ENCODE measurements around the gene XYLT1.

XYLT1 gene

DNA sequence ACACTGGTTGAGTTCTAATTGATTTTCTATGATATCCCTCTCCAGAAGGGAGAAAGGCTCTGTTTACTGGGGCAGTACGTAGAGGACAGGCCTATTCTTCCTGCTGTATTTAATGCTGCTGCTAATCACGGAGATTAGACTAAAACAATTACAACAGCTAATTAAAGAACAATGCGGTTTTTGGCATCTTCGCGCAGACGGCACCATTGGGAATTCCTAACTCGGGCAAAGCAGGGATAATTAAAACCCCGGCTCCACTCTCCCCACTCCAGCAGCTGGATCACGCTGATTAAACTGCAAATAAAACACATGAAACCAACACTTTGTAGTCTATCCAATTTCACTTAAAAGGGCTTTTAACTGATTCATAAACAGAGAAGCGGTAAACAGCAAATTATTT is 147.6 kb downstream of the XYLT1 start:
- TF ChIP-seq NFIC (IDR thresholded peaks at IDR 0.05) (no peak), EGR1 (IDR thresholded peaks at IDR 0.05) (no peak), ZBTB7A (IDR thresholded peaks at IDR 0.05; ENCODE audit: low read depth) (no peak), TAF1 (IDR thresholded peaks at IDR 0.05; ENCODE audit: low read depth) (no peak), CREB1 (IDR thresholded peaks at IDR 0.05; ENCODE audit: low read depth) (no peak), YY1 (IDR thresholded peaks at IDR 0.05; ENCODE audit: low read depth) (no peak), EP300 (IDR thresholded peaks at IDR 0.05; ENCODE audit: borderline replicate concordance) (no peak), CEBPB (IDR thresholded peaks at IDR 0.05) (no peak), TCF12 (IDR thresholded peaks at IDR 0.05; ENCODE audit: low read depth) (no peak), FOXM1 (IDR thresholded peaks at IDR 0.05; ENCODE audit: borderline replicate concordance, low read depth) (no peak), TEAD4 (IDR thresholded peaks at IDR 0.05) (no peak), RAD21 (IDR thresholded peaks at IDR 0.05; ENCODE audit: low read depth) (no peak)
- TF ChIP-seq, protein P1, sequence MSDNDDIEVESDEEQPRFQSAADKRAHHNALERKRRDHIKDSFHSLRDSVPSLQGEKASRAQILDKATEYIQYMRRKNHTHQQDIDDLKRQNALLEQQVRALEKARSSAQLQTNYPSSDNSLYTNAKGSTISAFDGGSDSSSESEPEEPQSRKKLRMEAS (IDR thresholded peaks at IDR 0.05), result no peak
- TF ChIP-seq, protein P2, sequence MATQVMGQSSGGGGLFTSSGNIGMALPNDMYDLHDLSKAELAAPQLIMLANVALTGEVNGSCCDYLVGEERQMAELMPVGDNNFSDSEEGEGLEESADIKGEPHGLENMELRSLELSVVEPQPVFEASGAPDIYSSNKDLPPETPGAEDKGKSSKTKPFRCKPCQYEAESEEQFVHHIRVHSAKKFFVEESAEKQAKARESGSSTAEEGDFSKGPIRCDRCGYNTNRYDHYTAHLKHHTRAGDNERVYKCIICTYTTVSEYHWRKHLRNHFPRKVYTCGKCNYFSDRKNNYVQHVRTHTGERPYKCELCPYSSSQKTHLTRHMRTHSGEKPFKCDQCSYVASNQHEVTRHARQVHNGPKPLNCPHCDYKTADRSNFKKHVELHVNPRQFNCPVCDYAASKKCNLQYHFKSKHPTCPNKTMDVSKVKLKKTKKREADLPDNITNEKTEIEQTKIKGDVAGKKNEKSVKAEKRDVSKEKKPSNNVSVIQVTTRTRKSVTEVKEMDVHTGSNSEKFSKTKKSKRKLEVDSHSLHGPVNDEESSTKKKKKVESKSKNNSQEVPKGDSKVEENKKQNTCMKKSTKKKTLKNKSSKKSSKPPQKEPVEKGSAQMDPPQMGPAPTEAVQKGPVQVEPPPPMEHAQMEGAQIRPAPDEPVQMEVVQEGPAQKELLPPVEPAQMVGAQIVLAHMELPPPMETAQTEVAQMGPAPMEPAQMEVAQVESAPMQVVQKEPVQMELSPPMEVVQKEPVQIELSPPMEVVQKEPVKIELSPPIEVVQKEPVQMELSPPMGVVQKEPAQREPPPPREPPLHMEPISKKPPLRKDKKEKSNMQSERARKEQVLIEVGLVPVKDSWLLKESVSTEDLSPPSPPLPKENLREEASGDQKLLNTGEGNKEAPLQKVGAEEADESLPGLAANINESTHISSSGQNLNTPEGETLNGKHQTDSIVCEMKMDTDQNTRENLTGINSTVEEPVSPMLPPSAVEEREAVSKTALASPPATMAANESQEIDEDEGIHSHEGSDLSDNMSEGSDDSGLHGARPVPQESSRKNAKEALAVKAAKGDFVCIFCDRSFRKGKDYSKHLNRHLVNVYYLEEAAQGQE (IDR thresholded peaks at IDR 0.05; ENCODE audit: low read depth), result no peak
- TF ChIP-seq, protein P3, sequence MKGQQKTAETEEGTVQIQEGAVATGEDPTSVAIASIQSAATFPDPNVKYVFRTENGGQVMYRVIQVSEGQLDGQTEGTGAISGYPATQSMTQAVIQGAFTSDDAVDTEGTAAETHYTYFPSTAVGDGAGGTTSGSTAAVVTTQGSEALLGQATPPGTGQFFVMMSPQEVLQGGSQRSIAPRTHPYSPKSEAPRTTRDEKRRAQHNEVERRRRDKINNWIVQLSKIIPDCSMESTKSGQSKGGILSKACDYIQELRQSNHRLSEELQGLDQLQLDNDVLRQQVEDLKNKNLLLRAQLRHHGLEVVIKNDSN (IDR thresholded peaks at IDR 0.05), result no peak

DNA sequence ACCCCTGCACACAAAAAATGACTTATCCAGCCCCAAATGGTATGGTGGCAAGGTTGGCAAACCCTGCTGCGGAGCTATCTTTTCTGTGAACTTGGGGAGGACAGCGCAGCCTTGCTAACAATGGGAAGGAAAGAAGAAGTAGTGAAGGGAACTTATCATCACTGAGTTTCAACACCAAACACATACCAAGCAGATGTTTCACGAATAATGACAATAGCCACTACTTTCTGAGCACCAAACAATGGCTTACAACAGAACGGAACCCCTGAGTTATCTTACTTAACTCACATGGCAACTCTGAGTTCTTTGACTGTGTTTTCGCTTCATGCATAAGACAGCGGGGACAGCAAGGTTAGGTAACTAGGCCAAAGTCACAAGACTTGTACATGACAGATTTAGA is 148.9 kb downstream of the XYLT1 start:
- TF ChIP-seq EP300 (IDR thresholded peaks at IDR 0.05; ENCODE audit: borderline replicate concordance) (no peak), FOXM1 (IDR thresholded peaks at IDR 0.05; ENCODE audit: borderline replicate concordance, low read depth) (no peak), ZBTB7A (IDR thresholded peaks at IDR 0.05; ENCODE audit: low read depth) (no peak), TCF12 (IDR thresholded peaks at IDR 0.05; ENCODE audit: low read depth) (no peak), RAD21 (IDR thresholded peaks at IDR 0.05; ENCODE audit: low read depth) (no peak), EGR1 (IDR thresholded peaks at IDR 0.05) (no peak), NFIC (IDR thresholded peaks at IDR 0.05) (no peak), TAF1 (IDR thresholded peaks at IDR 0.05; ENCODE audit: low read depth) (no peak), CREB1 (IDR thresholded peaks at IDR 0.05; ENCODE audit: low read depth) (no peak), TEAD4 (IDR thresholded peaks at IDR 0.05) (no peak), YY1 (IDR thresholded peaks at IDR 0.05; ENCODE audit: low read depth) (no peak)
- TF ChIP-seq, protein P2 (IDR thresholded peaks at IDR 0.05; ENCODE audit: low read depth), result no peak
- TF ChIP-seq, protein P1 (IDR thresholded peaks at IDR 0.05), result no peak
- TF ChIP-seq, protein P3 (IDR thresholded peaks at IDR 0.05), result no peak

DNA sequence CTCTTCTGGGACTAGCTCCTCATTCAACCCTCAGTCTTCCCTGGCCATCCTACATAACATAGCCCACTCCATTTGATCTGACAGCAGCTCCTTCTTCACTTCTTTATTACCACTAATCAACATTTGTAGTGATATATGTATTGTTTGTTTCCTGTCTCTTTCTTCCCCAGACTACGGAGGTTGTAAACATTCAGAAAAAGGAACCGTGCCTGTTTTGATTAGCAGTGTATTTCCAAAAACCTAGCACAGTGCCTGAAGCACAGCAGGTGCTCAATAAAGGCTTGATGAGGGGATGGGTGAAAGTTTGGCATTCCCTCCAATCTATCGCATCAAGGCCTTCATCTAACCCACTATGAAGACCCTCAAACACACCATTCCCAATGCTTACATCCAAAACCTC is 150.8 kb downstream of the XYLT1 start:
- no peak for TF ChIP-seq TAF1 (IDR thresholded peaks at IDR 0.05; ENCODE audit: low read depth)
- TF ChIP-seq YY1 (IDR thresholded peaks at IDR 0.05; ENCODE audit: low read depth), result no peak
- TF ChIP-seq, protein P2 (IDR thresholded peaks at IDR 0.05; ENCODE audit: low read depth), result no peak
- TF ChIP-seq ZBTB7A (IDR thresholded peaks at IDR 0.05; ENCODE audit: low read depth), result no peak
- TF ChIP-seq, protein P3 (IDR thresholded peaks at IDR 0.05), result no peak
- TF ChIP-seq FOXM1 (IDR thresholded peaks at IDR 0.05; ENCODE audit: borderline replicate concordance, low read depth), result no peak
- TF ChIP-seq CREB1 (IDR thresholded peaks at IDR 0.05; ENCODE audit: low read depth), result no peak
- TF ChIP-seq EGR1 (IDR thresholded peaks at IDR 0.05), result no peak
- no peak for TF ChIP-seq RAD21 (IDR thresholded peaks at IDR 0.05; ENCODE audit: low read depth)
- TF ChIP-seq CEBPB (IDR thresholded peaks at IDR 0.05), result no peak

DNA sequence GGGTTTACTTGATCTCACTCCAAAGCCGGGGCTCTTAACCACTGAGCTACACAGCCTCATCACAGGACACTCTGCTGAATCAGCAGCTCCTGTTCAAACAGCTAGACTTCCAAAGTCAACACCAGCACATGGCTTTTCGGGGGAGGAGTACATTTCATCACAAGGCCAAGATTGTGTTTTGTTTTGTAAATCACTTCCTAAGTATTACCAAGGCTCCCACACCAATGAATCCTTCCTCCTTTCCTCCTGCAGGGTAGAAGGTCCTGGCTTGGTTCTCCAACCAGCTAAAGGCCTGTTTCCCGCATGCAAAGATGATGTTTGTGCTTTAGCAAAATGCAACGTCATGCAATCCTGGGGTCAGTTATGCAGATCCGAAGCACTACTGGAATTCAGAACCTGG is 152.5 kb downstream of the XYLT1 start:
- no peak for TF ChIP-seq NFIC (IDR thresholded peaks at IDR 0.05)
- TF ChIP-seq TAF1 (IDR thresholded peaks at IDR 0.05; ENCODE audit: low read depth), result no peak
- TF ChIP-seq, protein P1 (IDR thresholded peaks at IDR 0.05), result no peak
- no peak for TF ChIP-seq CEBPB (IDR thresholded peaks at IDR 0.05)
- TF ChIP-seq, protein P3 (IDR thresholded peaks at IDR 0.05), result no peak
- TF ChIP-seq TEAD4 (IDR thresholded peaks at IDR 0.05), result no peak
- TF ChIP-seq EGR1 (IDR thresholded peaks at IDR 0.05), result no peak
- no peak for TF ChIP-seq ZBTB7A (IDR thresholded peaks at IDR 0.05; ENCODE audit: low read depth)
- no peak for TF ChIP-seq EP300 (IDR thresholded peaks at IDR 0.05; ENCODE audit: borderline replicate concordance)
- no peak for TF ChIP-seq TCF12 (IDR thresholded peaks at IDR 0.05; ENCODE audit: low read depth)
- TF ChIP-seq FOXM1 (IDR thresholded peaks at IDR 0.05; ENCODE audit: borderline replicate concordance, low read depth), result no peak
- no peak for TF ChIP-seq RAD21 (IDR thresholded peaks at IDR 0.05; ENCODE audit: low read depth)
- TF ChIP-seq, protein P2 (IDR thresholded peaks at IDR 0.05; ENCODE audit: low read depth), result no peak
- no peak for TF ChIP-seq YY1 (IDR thresholded peaks at IDR 0.05; ENCODE audit: low read depth)
- TF ChIP-seq CREB1 (IDR thresholded peaks at IDR 0.05; ENCODE audit: low read depth), result no peak

All from Ishikawa (cell line).